SU-DHL-6 (cell line): ENCODE results near the gene ZFP42.

Experiments
- H2AFZ ChIP-seq: fragments of 200-600 bp; sonication (generic); 2 replicates; pipeline ENCODE4 v1.6.1; 2014; ENCODE audit warnings: low read depth, mild to moderate bottlenecking, moderate library complexity, mixed read lengths, antibody characterized with exemption, low read length; ENCODE audit not compliant: severe bottlenecking
- H3F3A ChIP-seq: fragments of 200-600 bp; shearing (Covaris generic); 2 replicates; pipeline ENCODE4 v1.6.0; 2016; ENCODE audit warnings: antibody characterized with exemption, mild to moderate bottlenecking; ENCODE audit not compliant: insufficient read depth
- H3K27ac ChIP-seq: fragments of 200-600 bp; sonication (generic); 2 replicates; pipeline ENCODE4 v1.5.1; 2016; ENCODE audit warnings: low read depth, mild to moderate bottlenecking, low read length, moderate library complexity, mixed read lengths
- H3K27me3 ChIP-seq: fragments of 200-600 bp; sonication (generic), shearing (Covaris generic); 2 replicates; pipeline ENCODE4 v1.6.0; 2014; ENCODE audit warnings: mild to moderate bottlenecking, low read length
- H3K36me3 ChIP-seq: fragments of 200-600 bp; sonication (generic); 2 replicates; pipeline ENCODE4 v1.6.1; 2014; ENCODE audit warnings: mild to moderate bottlenecking, low read length, mixed read lengths
- H3K4me2 ChIP-seq: fragments of 300-600, 200-600 bp; shearing (Covaris generic), sonication (generic); 2 replicates; pipeline ENCODE4 v1.6.0; 2014; ENCODE audit warnings: low read length, low read depth, mild to moderate bottlenecking; ENCODE audit not compliant: poor library complexity, severe bottlenecking
- H3K4me3 ChIP-seq: fragments of 200-600 bp; sonication (generic); 2 replicates; pipeline ENCODE4 v1.5.1; 2014; ENCODE audit warnings: antibody characterized with exemption, low read length, mild to moderate bottlenecking, mixed read lengths; ENCODE audit not compliant: insufficient read depth, poor library complexity, severe bottlenecking
- H3K79me2 ChIP-seq: fragments of 200-600 bp; sonication (generic); 2 replicates; pipeline ENCODE4 v1.6.1; 2014; ENCODE audit warnings: mild to moderate bottlenecking, low read length, moderate library complexity; ENCODE audit not compliant: insufficient read depth
- H3K9ac ChIP-seq: fragments of 200-600 bp; sonication (generic); 2 replicates; pipeline ENCODE4 v1.7.0; 2014; ENCODE audit warnings: mild to moderate bottlenecking, low read length
- H3K9me2 ChIP-seq: fragments of 200-600 bp; sonication (generic); replicated peaks from 2 replicates; pipeline ENCODE4 v1.6.1; 2014; ENCODE audit warnings: low read length; ENCODE audit not compliant: insufficient read depth
- H3K9me3 ChIP-seq: fragments of 200-600 bp; sonication (generic); 2 replicates; pipeline ENCODE4 v1.6.1; 2014; ENCODE audit warnings: low read length, mixed read lengths; ENCODE audit not compliant: insufficient read depth
- H4K20me1 ChIP-seq: fragments of 200-600 bp; sonication (generic); 2 replicates; pipeline ENCODE4 v1.6.1; 2014; ENCODE audit warnings: low read depth, mild to moderate bottlenecking, antibody characterized with exemption, low read length, moderate library complexity, mixed read lengths
- CTCF ChIP-seq: fragments of 200-600 bp; sonication (generic); IDR thresholded peaks from one replicate; pipeline ENCODE4 v1.5.1; 2017; ENCODE audit warnings: antibody characterized with exemption, mild to moderate bottlenecking, low read length, moderate library complexity; ENCODE audit not compliant: insufficient read depth, poor library complexity, severe bottlenecking
- EZH2phosphoT487 ChIP-seq: fragments of 200-600 bp; sonication (generic), shearing (Covaris generic); conservative IDR thresholded peaks from 2 replicates; pipeline ENCODE4 v1.6.1; 2018; ENCODE audit warnings: mild to moderate bottlenecking, antibody characterized with exemption, low read length, moderate library complexity, mixed read lengths

Gene ZFP42

GRCh38 chr4:188005561-188005960 is 10.0 kb downstream of the ZFP42 start:
- Histone ChIP-seq H3K36me3 (no peaks in the 10 kb centered on the region), H3K27me3 (no peaks in the 10 kb centered on the region), H3K9ac (no peak overlapping the region)

GRCh38 chr4:188006285-188006848 is 10.8 kb downstream of the ZFP42 start:
- no peaks in the 10 kb centered on the region for H3K36me3 ChIP-seq
- no peaks in the 10 kb centered on the region for H3K79me2 ChIP-seq
- no peak overlapping the region for H2AFZ ChIP-seq
- H3K9me3 ChIP-seq, result no peaks in the 10 kb centered on the region
- H3K9me2 ChIP-seq, result no peaks in the 10 kb centered on the region
- TF ChIP-seq CTCF, result no peak
- TF ChIP-seq EZH2phosphoT487, result no peak
- H3K4me2 ChIP-seq, result no peak overlapping the region
- no peaks in the 10 kb centered on the region for H3F3A ChIP-seq
- no peaks in the 10 kb centered on the region for H3K27me3 ChIP-seq
- no peak overlapping the region for H3K4me3 ChIP-seq
- H3K9ac ChIP-seq, result no peak overlapping the region
- no peaks in the 10 kb centered on the region for H4K20me1 ChIP-seq
- no peak overlapping the region for H3K27ac ChIP-seq

More at GRCh38 chr4:188005561-188005960, 10.0 kb downstream of the ZFP42 start:
- no peaks in the 10 kb centered on the region for H4K20me1 ChIP-seq
- no peak overlapping the region for H3K4me3 ChIP-seq
- H3F3A ChIP-seq, result no peaks in the 10 kb centered on the region
- no peak for TF ChIP-seq CTCF
- no peak for TF ChIP-seq EZH2phosphoT487
- H3K4me2 ChIP-seq, result no peak overlapping the region
- no peak overlapping the region for H2AFZ ChIP-seq
- no peaks in the 10 kb centered on the region for H3K79me2 ChIP-seq
- no peaks in the 10 kb centered on the region for H3K9me2 ChIP-seq
- no peak overlapping the region for H3K27ac ChIP-seq
- H3K9me3 ChIP-seq, result no peaks in the 10 kb centered on the region

GRCh38 chr4:188008377-188008776 is 12.8 kb downstream of the ZFP42 start:
- Histone ChIP-seq H3K27ac (no peak overlapping the region), H3K4me2 (no peak overlapping the region), H3K9me2 (no peaks in the 10 kb centered on the region), H3K79me2 (no peaks in the 10 kb centered on the region), H4K20me1 (no peaks in the 10 kb centered on the region), H3K9ac (no peak overlapping the region), H2AFZ (no peak overlapping the region), H3K4me3 (no peak overlapping the region), H3K36me3 (no peaks in the 10 kb centered on the region), H3K9me3 (no peaks in the 10 kb centered on the region), H3K27me3 (no peaks in the 10 kb centered on the region), H3F3A (no peaks in the 10 kb centered on the region)
- TF ChIP-seq CTCF (no peak), EZH2phosphoT487 (no peak)
